ENCODE data around the gene SCUBE3.

SCUBE3 gene

GRCh38 chr6:35214869-35215664 is 1.3 kb downstream of the SCUBE3 start:
- DNase-seq: no peak

- no peak for DNase-seq
These were observed 2.1 kb downstream of the SCUBE3 start for GRCh38 chr6:35215665-35216411.

- no peak for DNase-seq
These were observed 2.6 kb downstream of the SCUBE3 start for GRCh38 chr6:35216412-35216732.

GRCh38 chr6:35216851-35217811 is 3.4 kb downstream of the SCUBE3 start:
- no peak for DNase-seq

GRCh38 chr6:35218021-35218420 is 4.3 kb downstream of the SCUBE3 start:
- DNase-seq: no peak

GRCh38 chr6:35218456-35218855 is 4.7 kb downstream of the SCUBE3 start:
- DNase-seq: no peak

GRCh38 chr6:35219683-35220326 is 6.0 kb downstream of the SCUBE3 start:
- no peak for DNase-seq

- no peak for DNase-seq
These were observed 7.0 kb downstream of the SCUBE3 start for GRCh38 chr6:35220711-35221110.

GRCh38 chr6:35223396-35223795 is 9.6 kb downstream of the SCUBE3 start:
- no peak for DNase-seq

- DNase-seq: no peak
These were observed 11.0 kb downstream of the SCUBE3 start for GRCh38 chr6:35224720-35225119.

GRCh38 chr6:35228481-35228880 is 14.7 kb downstream of the SCUBE3 start:
- no peak for DNase-seq

- DNase-seq: no peak
These were observed 15.5 kb downstream of the SCUBE3 start for GRCh38 chr6:35229304-35229703.

- no peak for DNase-seq
These were observed 16.7 kb downstream of the SCUBE3 start for GRCh38 chr6:35230498-35230897.

- DNase-seq: no peak
These were observed 17.2 kb downstream of the SCUBE3 start for GRCh38 chr6:35230950-35231349.

- no peak for DNase-seq
These were observed 17.8 kb downstream of the SCUBE3 start for GRCh38 chr6:35231563-35231962.

- no peak for DNase-seq
These were observed 21.1 kb downstream of the SCUBE3 start for GRCh38 chr6:35234901-35235300.

- DNase-seq: no peak
These were observed 22.5 kb downstream of the SCUBE3 start for GRCh38 chr6:35236223-35236622.

- no peak for DNase-seq
These were observed 23.7 kb downstream of the SCUBE3 start for GRCh38 chr6:35237476-35237875.

GRCh38 chr6:35238843-35239289 is 25.1 kb downstream of the SCUBE3 start:
- no peak for DNase-seq

- DNase-seq: no peak
These were observed 25.8 kb downstream of the SCUBE3 start for GRCh38 chr6:35239581-35239980.

GRCh38 chr6:35240838-35241801 is 27.4 kb downstream of the SCUBE3 start:
- DNase-seq: peak; percentile 78 to 79

Measured in stimulated activated CD4-positive, alpha-beta T cell treated with anti-CD3 and anti-CD28 coated beads, Interleukin-2, amount 100 ng/mL, for 48 hours (primary cell).